SW 1271 (cell line): Measurements from ENCODE around the gene PLPP6.

ENCODE experiments used
- DNase-seq, 2 experiments: peaks; one replicate each; lab custom pipeline; 2025; lab: John Stamatoyannopoulos, UW

Gene PLPP6

DNA sequence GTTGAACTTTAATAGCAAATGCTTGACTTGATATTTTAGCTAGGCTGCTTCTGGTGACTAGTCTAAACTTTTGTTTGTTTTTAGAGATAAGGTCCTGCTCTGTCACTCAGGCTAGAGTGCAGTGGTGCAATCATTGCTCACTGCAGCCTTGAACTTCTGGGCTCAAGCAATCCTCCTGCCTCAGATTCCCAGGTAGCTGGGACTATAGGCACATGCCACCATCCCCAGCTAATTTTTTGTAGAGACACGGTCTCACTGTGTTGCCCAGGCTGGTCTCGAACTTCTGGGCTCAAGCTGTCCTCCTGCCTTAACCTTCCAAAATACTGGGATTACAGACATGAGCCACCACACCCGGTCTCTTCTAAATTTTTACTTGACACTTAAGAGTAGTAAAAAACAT, 38.0 kb downstream of the PLPP6 start:
- no peak for DNase-seq

DNA sequence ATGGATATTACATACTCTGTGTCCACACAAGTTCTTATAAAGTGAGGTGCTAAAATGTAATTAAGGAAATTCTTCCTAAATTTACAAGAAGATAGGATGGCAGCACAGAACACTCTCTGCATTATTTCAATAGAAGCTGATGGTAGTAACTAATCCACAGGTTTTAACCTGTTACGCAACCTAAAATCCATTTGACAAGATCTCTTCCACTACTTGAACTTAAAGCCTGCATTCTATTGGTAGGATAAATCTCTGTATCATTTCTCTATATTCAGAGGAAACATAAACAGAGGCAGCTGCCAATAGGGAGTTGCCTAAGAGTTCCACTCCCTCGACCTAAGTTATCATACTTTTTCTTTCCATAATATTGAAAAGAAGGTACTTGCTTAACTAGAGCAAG, 38.8 kb downstream of the PLPP6 start:
- no peak for DNase-seq

DNA sequence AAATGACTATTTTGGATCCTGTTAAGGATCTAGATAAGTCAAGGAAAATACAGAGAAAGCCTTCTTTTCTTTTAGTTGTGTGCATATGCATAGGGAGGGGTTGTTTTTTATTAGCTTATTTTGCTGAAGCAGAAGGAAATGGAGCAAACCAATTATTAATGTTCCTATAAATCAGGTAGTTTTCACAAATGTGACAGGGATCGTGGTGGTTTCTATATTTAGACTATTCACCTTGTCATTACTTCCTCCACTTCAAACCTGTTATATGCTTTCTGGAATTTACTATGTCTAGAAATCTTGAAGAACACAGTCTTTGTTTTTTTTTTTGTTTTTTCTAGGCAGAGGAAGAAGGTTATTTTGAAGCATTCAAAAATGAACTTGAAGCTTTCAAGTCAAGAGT, 39.4 kb downstream of the PLPP6 start:
- no peak for DNase-seq

DNA sequence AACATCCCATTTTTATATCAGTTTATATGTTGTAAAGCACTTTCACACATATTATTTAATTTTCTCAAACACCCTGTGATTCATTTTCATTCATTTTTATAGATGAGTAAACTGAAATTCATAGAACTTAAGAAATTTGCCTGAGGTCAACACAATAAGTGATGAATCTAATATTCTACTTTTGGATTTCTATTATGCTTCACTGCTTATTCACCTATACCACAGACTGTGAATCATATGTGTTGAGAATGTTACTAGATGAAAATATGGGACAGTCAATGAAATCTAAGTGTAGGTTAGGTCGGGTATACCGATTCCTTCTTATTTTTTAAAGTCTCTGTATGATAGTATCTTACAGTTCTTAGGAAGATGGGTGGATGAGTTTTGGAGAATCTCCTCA, 42.0 kb downstream of the PLPP6 start:
- no peak for DNase-seq

DNA sequence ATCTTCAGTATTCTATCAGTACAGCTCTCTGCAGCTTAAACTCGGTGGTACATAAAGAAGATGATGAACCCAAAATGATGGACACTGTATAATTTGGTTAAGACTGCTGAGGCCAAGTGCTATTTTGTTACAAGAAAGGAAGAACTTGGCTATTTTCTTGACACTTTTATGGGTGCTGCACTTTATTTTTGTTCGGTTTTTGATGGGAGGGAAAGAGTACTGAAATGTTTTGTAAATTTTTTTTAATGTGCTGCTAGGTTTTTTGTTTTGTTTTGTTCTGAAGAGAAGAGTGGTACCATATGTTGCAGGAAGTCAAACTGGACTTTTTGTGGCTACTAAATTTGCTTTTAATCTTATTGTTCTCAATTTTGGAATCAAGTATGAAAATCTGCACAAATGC, 43.9 kb downstream of the PLPP6 start:
- DNase-seq, result no peak

DNA sequence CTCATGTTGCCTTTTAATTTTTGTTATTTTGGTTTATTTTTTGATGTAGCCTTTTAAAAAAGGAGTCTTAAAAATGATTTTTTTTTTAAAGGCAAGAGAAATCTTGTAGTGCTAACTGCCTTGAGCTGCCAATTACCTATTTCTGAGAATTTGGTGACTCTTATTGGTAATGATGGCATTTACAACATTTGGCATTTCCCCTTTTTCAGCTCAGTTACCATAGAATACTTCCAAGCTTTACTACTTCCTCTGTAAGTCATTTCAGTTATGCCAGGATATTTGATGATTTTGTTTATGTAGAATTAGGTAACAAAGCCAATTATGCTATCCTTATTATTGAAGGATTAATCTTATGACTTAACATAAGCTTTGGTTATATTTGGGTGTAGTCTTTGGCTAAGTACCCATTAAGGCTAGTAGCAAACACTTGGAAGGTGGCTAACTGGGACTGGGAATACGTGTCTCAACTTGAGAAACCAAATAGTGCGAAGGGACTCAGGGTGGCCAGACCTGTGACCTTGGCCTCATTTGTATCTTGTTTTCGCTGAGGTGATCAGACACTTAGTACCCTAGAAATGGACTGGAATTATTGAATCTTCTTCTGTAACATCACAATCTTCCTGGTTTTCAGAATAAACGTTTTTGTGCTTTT, 45.0 kb downstream of the PLPP6 start:
- DNase-seq, result no peak

DNA sequence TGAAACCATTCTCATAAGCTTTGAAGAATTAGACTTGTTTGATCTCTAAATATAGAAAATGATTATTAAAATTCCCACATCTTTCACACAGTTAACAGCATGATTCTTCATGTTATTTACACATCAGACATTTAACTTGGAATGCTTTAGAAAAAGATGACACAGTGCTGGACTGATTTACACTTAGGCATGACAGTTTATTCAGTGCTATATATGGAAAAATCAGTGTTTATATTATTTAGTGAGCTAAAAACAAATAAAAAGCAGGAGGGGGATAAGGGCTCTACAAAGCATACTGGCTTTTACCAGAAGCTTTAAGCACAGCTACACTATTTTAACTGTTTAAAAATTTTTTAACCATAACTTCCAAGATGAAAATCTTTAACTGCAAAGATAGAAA, 47.3 kb downstream of the PLPP6 start:
- no peak for DNase-seq

DNA sequence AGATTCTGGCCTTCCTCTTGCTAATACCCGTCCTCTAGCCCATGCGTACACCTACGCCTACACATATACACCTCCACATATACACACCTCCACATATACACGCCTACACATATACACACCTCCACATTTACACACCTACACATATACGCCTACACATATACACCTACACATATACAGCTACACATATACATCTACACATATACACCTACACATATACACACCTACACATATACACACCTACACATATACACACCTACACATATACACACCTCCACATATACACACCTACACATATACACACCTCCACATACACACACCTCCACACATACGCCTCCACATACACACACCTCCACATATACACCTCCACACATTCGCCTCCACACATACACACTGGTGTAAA, 51.8 kb downstream of the PLPP6 start:
- no peak for DNase-seq

DNA sequence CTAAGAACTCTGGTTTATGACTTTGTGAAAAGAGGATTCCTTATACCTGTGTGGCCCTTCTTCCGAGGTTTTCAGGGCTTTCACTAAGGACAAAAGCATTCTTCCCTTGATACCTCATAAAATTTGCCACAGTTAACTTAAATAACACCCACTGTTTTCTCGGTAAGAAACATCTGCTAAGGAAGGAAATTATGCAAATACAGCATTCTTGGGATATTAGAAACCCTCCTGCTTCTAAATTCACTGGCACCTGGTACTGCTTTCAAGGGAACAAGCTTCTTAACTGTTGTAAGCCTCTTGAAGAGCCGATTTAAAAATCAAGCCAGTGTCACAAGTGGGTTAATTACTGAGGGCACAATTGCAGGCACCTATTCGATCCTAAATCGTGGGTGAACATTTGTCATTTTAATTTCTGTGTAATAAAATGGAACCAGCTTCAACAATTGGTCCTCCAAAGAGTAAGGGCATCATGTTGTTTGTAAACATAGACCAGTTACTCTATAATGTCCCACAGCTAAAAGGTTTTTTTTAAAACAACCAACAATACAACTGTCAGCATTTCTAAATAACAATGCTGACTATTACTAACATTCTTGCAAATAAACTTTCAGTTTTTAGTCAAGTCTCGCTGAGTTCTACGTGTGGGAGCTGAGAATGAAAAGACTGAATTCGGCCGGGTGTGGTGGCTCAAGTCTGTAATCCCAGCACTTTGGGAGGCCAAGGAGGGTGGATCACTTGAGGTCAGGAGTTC, 52.3 kb downstream of the PLPP6 start:
- no peak for DNase-seq
